SH-SY5Y (cell line): Measurements from ENCODE around the gene TMEM117.

ENCODE experiments used
- GATA2 ChIP-seq: IDR thresholded peaks from 2 replicates; pipeline ENCODE4 v1.6.1; 2011; ENCODE audit warnings: mild to moderate bottlenecking, low read depth, low read length
- GATA3 ChIP-seq: IDR thresholded peaks from 2 replicates; pipeline ENCODE4 v1.6.1; 2011; ENCODE audit warnings: low read depth, mild to moderate bottlenecking, low read length, moderate library complexity

GRCh38 chr12:43893670-43894069 lies 57.8 kb downstream of the TMEM117 start:
- TF ChIP-seq GATA2 (no peak), GATA3 (no peak)
